GM12878 (cell line): ENCODE data around the gene ZMIZ1. TPM values are rescaled to one million over a fixed set of nuclear protein-coding genes. Genes with fewer than 3 reads are reported as not detected.

Experiments
- ATAC-seq: fragments of 200-7000 bp; cut with Tn5 transposase; 3 replicates; pipeline ENCODE4 v1.9.1; 2020; ENCODE audit warnings: mild to moderate bottlenecking, moderate library complexity
- BruUV-seq: library from RNA; stranded (reverse); fragments of 400-500 nt; replicated peaks from 2 replicates; lab custom pipeline; 2021; lab: Mats Ljungman, UMichigan
- CTCF ChIA-PET: fragments of 300-600 bp; sonication (Branson Sonifier 250); formaldehyde crosslinking; extraction: SDS; loops from one replicate; lab custom pipeline; 2021; ENCODE audit warnings: inconsistent platforms; lab: Yijun Ruan, JAX
- POLR2A ChIA-PET: fragments of 350-600 bp; formaldehyde crosslinking; extraction: SDS; loops from one replicate; lab custom pipeline; 2021; ENCODE audit warnings: inconsistent platforms; lab: Charles Lee
- RAD21 ChIA-PET: fragments of 300-600 bp; sonication (Branson Sonifier 250); formaldehyde crosslinking; loops from one replicate; lab custom pipeline; 2023; ENCODE audit warnings: antibody characterized with exemption; ENCODE audit not compliant: unreplicated experiment; lab: Charles Lee
- SMC1A ChIA-PET: fragments of 300-600 bp; sonication (Branson Sonifier 250); formaldehyde crosslinking; loops from one replicate; lab custom pipeline; 2023; ENCODE audit not compliant: unreplicated experiment, uncharacterized antibody; lab: Charles Lee
- DNase-seq: peaks from one replicate; pipeline ENCODE4 v3.0.0-alpha.2; 2011; ENCODE audit warnings: low read depth, low spot score
- FAIRE-seq: peaks from 3 replicates; lab custom pipeline; 2011; peaks lifted over from hg19 to GRCh38; lab: Jason Lieb, UNC
- H2AFZ ChIP-seq: 2 replicates; pipeline ENCODE4 v1.6.0; 2011; ENCODE audit warnings: low read depth, low read length, control low read depth; ENCODE audit not compliant: control insufficient read depth
- H3K27ac ChIP-seq: 2 replicates; pipeline ENCODE4 v1.5.1; 2011; ENCODE audit warnings: control low read depth; ENCODE audit not compliant: control insufficient read depth, insufficient read depth
- H3K27me3 ChIP-seq, 2 experiments: replicated peaks in 1 of 2; 2 replicates each; pipeline versions ENCODE4 v1.6.0 to v1.6.1; 2011; ENCODE audit warnings: low read length in 1 of 2; ENCODE audit not compliant: control insufficient read depth in 2 of 2, insufficient read depth in 2 of 2
- H3K36me3 ChIP-seq, 2 experiments: 2 replicates each; pipeline ENCODE4 v1.5.1; 2011; ENCODE audit warnings: low read length in 1 of 2; ENCODE audit not compliant: control insufficient read depth in 2 of 2, insufficient read depth in 2 of 2
- H3K4me1 ChIP-seq: 2 replicates; pipeline ENCODE4 v1.6.1; 2011; ENCODE audit warnings: mild to moderate bottlenecking, low read length, moderate library complexity, mixed read lengths; ENCODE audit not compliant: control insufficient read depth, insufficient read depth
- H3K4me2 ChIP-seq: 2 replicates; pipeline ENCODE4 v1.6.0; 2011; ENCODE audit warnings: control low read depth; ENCODE audit not compliant: control insufficient read depth, insufficient read depth
- H3K4me3 ChIP-seq: fragments of 200-600 bp; sonication (generic); 2 replicates; pipeline ENCODE4 v1.5.1; 2016
- H3K79me2 ChIP-seq: 2 replicates; pipeline ENCODE4 v1.6.0; 2011; ENCODE audit warnings: low read length; ENCODE audit not compliant: control insufficient read depth, insufficient read depth
- H3K9ac ChIP-seq: 2 replicates; pipeline ENCODE4 v1.8.0; 2011; ENCODE audit warnings: low read length, control low read depth, mixed read lengths; ENCODE audit not compliant: control insufficient read depth, insufficient read depth
- H3K9me3 ChIP-seq: replicated peaks from 3 replicates; pipeline ENCODE4 v1.5.1; 2011; ENCODE audit warnings: mild to moderate bottlenecking, low read length; ENCODE audit not compliant: control insufficient read depth, insufficient read depth
- H4K20me1 ChIP-seq: 2 replicates; pipeline ENCODE4 v1.6.0; 2011; ENCODE audit not compliant: control insufficient read depth, insufficient read depth
- DPF2 ChIP-seq: fragments of 450-650 bp; IDR thresholded peaks from 2 replicates; pipeline ENCODE4 v1.6.1; 2017; ENCODE audit warnings: mild to moderate bottlenecking
- MXI1 ChIP-seq: fragments of 150-350 bp; IDR thresholded peaks from 2 replicates; pipeline ENCODE4 v1.6.1; 2011; ENCODE audit warnings: low read depth, mild to moderate bottlenecking, inconsistent platforms, low read length, improper control_type of control experiment
- RELA ChIP-seq: fragments of 450-650 bp; IDR thresholded peaks from 2 replicates; pipeline ENCODE4 v1.8.0; 2014; ENCODE audit warnings: borderline replicate concordance; ENCODE audit not compliant: partially characterized antibody
- ZBTB4 ChIP-seq: fragments of 450-650 bp; formaldehyde crosslinking; IDR thresholded peaks from 2 replicates; pipeline ENCODE4 v1.4.0; 2022; ENCODE audit warnings: mild to moderate bottlenecking, moderate library complexity
- ZNF384 ChIP-seq: IDR thresholded peaks from 2 replicates; pipeline ENCODE4 v1.6.1; 2012; ENCODE audit warnings: low read depth, mild to moderate bottlenecking, low read length, improper control_type of control experiment, borderline replicate concordance
- WGBS: methylation state at CpG from one replicate; pipeline ENCODE4 v1.1.6; 2016; ENCODE audit warnings: low lambda C conversion rate; ENCODE audit not compliant: insufficient replicate concordance, insufficient coverage; ENCODE audit errors: missing lambda C conversion rate; 5-methylcytosine and 5-hydroxymethylcytosine counted together
- in situ Hi-C: fragments of 300-500 bp; cut with MboI; formaldehyde crosslinking; loops from 9 replicates; pipeline ENCODE4 v1.14.3; 2018; ENCODE audit warnings: mixed read lengths
- intact Hi-C: fragments of 100-400 bp; cut with micrococcal nuclease; formaldehyde crosslinking; loops from one replicate; pipeline ENCODE4 v1.14.2; 2022; ENCODE audit not compliant: unreplicated experiment
- polyA plus RNA-seq, 11 experiments: library from polyadenylated mRNA; depleted of rRNA in 4 of 11; unstranded in 6 of 11; stranded (reverse) in 5 of 11; fragments of >200 nt; fragmentation: Nextera tagmentation in 4 of 11; fragmentation: Illumina TruSeq in 1 of 11; extraction: Ambion mirVana in 4 of 11; extraction: Trizol in 1 of 11; gene quantifications; 1 replicate in 1 of 11; 2 replicates in 10 of 11; pipeline versions ENCODE4 v1.2.1 to v1.2.3, GENCODE V29; 2011 to 2016; ENCODE audit warnings: inconsistent platforms in 2 of 11, missing spikeins in 2 of 11, low read depth in 1 of 11
- total RNA-seq, 4 experiments: library from RNA; depleted of rRNA in 3 of 4; stranded (reverse); fragments of >200 nt in 3 of 4; fragmentation: Illumina TruSeq in 1 of 4; extraction: Trizol in 1 of 4; gene quantifications; 2 replicates each; pipeline versions ENCODE4 v1.2.1 to v1.2.3, GENCODE V29; 2013 to 2021

Gene ZMIZ1
- total and polyA plus RNA-seq, 10 of the 15 experiments (the other 5 are each of a cell fraction or from before 2014, with no cell fraction given), result 3.1 to 82.3 (median 14.9) TPM

DNA sequence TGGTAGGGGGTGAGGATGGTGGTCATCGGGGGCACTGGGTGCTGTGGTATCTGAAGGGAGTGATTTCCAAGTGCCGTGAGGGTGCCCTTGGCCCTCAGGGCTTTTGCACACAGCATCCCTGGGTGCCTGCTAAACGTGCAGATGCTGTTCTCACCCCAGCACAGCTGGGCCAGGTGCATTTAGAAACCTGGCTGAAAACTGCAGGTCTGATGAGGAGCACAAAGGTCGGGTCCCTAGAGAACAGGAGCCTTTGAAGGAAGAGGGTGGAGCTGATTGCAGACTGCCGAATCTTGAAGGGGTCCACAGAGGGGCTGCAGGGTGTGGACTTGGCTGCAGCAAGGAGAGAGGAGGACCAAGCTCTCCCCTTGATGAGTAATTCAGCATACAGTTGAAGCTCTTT is 32.0 kb downstream of the ZMIZ1 start:
- H4K20me1 ChIP-seq, result peaks cover 4% of the 10 kb centered on the region; the same call in 1 of the 2 replicates
- FAIRE-seq, result no peak
- no peak overlapping the region for H3K4me2 ChIP-seq
- POLR2A ChIA-PET, result no interaction called here
- H2AFZ ChIP-seq, result no peak overlapping the region
- H3K36me3 ChIP-seq, result no peaks in the 10 kb centered on the region
- 27% methylated on average over 5 of the region's 5 CpGs for WGBS
- DNase-seq, result no peak
- H3K79me2 ChIP-seq, result no peaks in the 10 kb centered on the region
- intact Hi-C loops, result no loop called here
- H3K4me3 ChIP-seq, result no peak overlapping the region
- TF ChIP-seq ZNF384 (no peak), MXI1 (no peak), DPF2 (no peak), RELA (no peak), ZBTB4 (CRISPR knock-in tag) (no peak)
- H3K4me1 ChIP-seq, result peaks cover 42% of the 10 kb centered on the region
- no TSS peak for BruUV-seq
- H3K9ac ChIP-seq, result no peak overlapping the region
- RAD21 ChIA-PET, result no interaction called here
- in situ Hi-C loops, result no loop called here
- H3K9me3 ChIP-seq, result no peaks in the 10 kb centered on the region
- SMC1A ChIA-PET, result no interaction called here
- H3K27me3 ChIP-seq, result no peaks in the 10 kb centered on the region
- ATAC-seq, result no peak
- no peak overlapping the region for H3K27ac ChIP-seq
- CTCF ChIA-PET, result no interaction called here
